Upper lobe of left lung (tissue), 4 donors: Measurements from ENCODE around the gene DSCAM.

Source experiments
- POLR2A ChIP-seq, 4 donors: fragments of 450-650 bp; IDR thresholded peaks; one replicate each; pipeline ENCODE4 v1.5.1; 2016 to 2017; ENCODE audit warnings: antibody characterized with exemption in 4 of 4, mild to moderate bottlenecking in 2 of 4
- TF ChIP-seq, protein P1 (sequence below), 6 experiments: fragments of 450-650 bp in 4 of 6; fragments of 200-600 bp in 2 of 6; sonication (generic) in 2 of 6; IDR thresholded peaks; one replicate each; pipeline ENCODE4 v1.5.1; 2016 to 2019; ENCODE audit warnings: antibody characterized with exemption in 6 of 6

DNA sequence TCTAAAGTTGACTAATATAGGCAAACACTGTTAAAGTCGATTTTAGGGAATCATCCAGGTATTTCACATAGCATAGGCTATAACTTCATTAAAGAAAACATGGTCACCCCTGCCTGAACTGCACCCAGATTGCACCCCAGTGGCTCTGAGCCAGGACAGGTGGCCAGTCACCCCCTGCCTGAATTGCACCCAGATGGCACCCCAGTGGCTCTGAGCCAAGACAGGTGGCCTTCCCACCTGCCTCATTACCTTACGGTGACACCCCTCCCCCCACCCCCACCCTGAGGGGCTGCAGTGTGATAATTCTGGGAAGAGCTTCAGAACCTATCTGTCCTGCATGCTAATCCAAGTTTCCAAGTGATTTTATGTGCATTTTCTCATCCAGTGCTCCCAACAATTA is 78.9 kb downstream of the DSCAM start:
- no peak for TF ChIP-seq POLR2A (IDR thresholded peaks at IDR 0.05)
- TF ChIP-seq, protein P1, sequence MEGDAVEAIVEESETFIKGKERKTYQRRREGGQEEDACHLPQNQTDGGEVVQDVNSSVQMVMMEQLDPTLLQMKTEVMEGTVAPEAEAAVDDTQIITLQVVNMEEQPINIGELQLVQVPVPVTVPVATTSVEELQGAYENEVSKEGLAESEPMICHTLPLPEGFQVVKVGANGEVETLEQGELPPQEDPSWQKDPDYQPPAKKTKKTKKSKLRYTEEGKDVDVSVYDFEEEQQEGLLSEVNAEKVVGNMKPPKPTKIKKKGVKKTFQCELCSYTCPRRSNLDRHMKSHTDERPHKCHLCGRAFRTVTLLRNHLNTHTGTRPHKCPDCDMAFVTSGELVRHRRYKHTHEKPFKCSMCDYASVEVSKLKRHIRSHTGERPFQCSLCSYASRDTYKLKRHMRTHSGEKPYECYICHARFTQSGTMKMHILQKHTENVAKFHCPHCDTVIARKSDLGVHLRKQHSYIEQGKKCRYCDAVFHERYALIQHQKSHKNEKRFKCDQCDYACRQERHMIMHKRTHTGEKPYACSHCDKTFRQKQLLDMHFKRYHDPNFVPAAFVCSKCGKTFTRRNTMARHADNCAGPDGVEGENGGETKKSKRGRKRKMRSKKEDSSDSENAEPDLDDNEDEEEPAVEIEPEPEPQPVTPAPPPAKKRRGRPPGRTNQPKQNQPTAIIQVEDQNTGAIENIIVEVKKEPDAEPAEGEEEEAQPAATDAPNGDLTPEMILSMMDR (IDR thresholded peaks at IDR 0.05), result no peak
